ENCODE measurements around the gene STON2.

GRCh38 chr14:81245771-81246170, 154.4 kb downstream of the STON2 start:
- no peak for TF ChIP-seq POLR2A (IDR thresholded peaks at IDR 0.05; ENCODE audit: low read length)
- TF ChIP-seq GATA1 (IDR thresholded peaks at IDR 0.05; ENCODE audit: low read depth, low read length) = no peak
